ENCODE data around the gene NECTIN2.

NECTIN2 gene

GRCh38 chr19:44812142-44812718, 33.9 kb upstream of the NECTIN2 start:
- no peak for TF ChIP-seq CTCF (conservative IDR thresholded peaks at IDR 0.05; ENCODE audit: control insufficient read depth, insufficient read depth, low read depth, low read length)
- no peak for DNase-seq (ENCODE audit: low read depth)
- no peak overlapping the region for H3K4me3 ChIP-seq (ENCODE audit: control insufficient read depth, low read depth, low read length)

- no peak for DNase-seq (ENCODE audit: low read depth)
- H3K4me3 ChIP-seq (ENCODE audit: control insufficient read depth, low read depth, low read length) = no peak overlapping the region
- TF ChIP-seq CTCF (conservative IDR thresholded peaks at IDR 0.05; ENCODE audit: control insufficient read depth, insufficient read depth, low read depth, low read length) = no peak
Measured at GRCh38 chr19:44813070-44813840, 32.8 kb upstream of the NECTIN2 start.

- no peak for TF ChIP-seq CTCF (conservative IDR thresholded peaks at IDR 0.05; ENCODE audit: control insufficient read depth, insufficient read depth, low read depth, low read length)
- no peak for DNase-seq (ENCODE audit: low read depth)
- H3K4me3 ChIP-seq (ENCODE audit: control insufficient read depth, low read depth, low read length) = no peak overlapping the region
Measured at GRCh38 chr19:44813841-44814470, 32.1 kb upstream of the NECTIN2 start.

DNA sequence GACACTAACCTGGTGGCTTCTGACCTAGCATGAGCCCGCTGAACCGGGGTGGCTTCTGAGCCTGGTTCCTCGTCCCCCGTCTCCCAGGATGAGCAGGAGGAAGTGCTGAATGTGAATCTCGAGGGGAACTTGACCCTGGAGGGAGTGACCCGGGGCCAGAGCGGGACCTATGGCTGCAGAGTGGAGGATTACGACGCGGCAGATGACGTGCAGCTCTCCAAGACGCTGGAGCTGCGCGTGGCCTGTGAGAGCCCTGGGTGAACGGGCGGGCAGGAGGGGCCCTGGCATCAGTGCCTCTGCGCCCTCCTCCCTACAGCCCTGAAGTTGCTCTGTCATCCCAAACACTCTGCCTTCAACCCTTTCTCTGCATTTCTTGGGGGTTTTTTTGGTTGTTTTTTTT, 31.6 kb upstream of the NECTIN2 start:
- TF ChIP-seq CTCF (conservative IDR thresholded peaks at IDR 0.05; ENCODE audit: control insufficient read depth, insufficient read depth, low read depth, low read length) = no peak
- no peak overlapping the region for H3K4me3 ChIP-seq (ENCODE audit: control insufficient read depth, low read depth, low read length)
- DNase-seq (ENCODE audit: low read depth) = no peak

DNA sequence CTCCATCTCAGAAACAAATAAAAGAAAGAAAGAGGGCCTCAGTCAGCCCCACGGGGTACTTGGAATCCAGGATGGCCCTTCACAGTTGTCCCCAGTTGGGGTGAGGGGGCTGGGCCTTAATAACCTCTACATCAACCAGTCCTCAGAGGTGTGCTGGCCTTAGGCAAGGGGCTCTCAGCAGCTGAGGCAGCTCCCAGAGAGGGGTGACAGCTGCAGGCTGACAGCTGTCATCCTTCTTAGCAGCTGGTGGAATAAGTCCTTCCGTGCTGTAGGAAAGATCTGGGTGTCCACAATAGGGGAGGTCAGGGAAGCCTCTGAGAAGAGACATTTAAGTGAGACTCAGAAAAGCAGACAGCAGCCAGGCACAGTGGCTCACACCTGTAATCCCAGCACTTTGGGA, 29.8 kb upstream of the NECTIN2 start:
- no peak for DNase-seq (ENCODE audit: low read depth)
- TF ChIP-seq CTCF (conservative IDR thresholded peaks at IDR 0.05; ENCODE audit: control insufficient read depth, insufficient read depth, low read depth, low read length) = no peak
- no peak overlapping the region for H3K4me3 ChIP-seq (ENCODE audit: control insufficient read depth, low read depth, low read length)

DNA sequence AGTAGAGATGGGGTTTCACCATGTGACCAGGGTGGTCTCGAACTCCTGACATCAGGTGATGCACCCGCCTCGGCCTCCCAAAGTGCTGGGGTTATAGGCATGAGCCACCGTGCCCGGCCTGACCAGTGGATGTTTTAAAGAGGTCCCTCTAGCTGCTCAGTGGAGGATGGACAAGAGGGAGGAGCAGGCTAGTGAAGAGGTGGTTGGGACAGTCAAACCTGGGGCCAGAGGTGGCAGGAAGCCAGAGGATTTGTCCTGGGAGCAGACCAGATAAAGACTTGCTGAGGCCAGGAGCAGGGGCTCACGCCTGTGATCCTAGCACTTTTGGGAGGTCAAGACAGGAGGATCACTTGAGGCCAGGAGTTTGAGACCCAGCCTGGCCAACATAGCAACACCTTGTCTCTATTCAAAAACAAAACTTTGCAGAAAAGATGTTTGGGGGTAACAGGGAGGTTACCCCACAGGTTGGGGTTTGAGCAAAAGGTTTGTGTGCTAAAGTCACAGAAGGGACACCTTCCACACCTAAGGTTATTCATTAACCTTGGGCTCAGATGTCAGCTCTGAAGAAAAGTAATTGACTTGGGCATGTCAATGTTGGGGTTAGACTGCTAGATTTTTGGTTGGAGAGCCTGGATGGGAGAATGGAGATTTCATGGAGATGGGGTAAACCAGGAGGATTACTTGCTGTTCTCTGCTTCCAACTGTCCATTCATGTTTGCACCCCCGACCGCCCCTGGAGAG, 28.2 kb upstream of the NECTIN2 start:
- DNase-seq (ENCODE audit: low read depth) = no peak
- no peak for TF ChIP-seq CTCF (conservative IDR thresholded peaks at IDR 0.05; ENCODE audit: control insufficient read depth, insufficient read depth, low read depth, low read length)
- H3K4me3 ChIP-seq (ENCODE audit: control insufficient read depth, low read depth, low read length) = no peak overlapping the region
